Esophagus squamous epithelium (tissue), 5 donors: ENCODE measurements around the gene DLAT. TPM values are rescaled to one million over a fixed set of nuclear protein-coding genes. Genes with fewer than 3 reads are reported as not detected.
A peak's percentile ranks its signal among the peaks of the same experiment; 100 is the strongest.

Experiments
- DNase-seq: peaks from one replicate; lab custom pipeline; 2025; lab: John Stamatoyannopoulos, UW
- H3K27ac ChIP-seq, 4 donors: fragments of 200-600 bp; sonication (generic); one replicate each; pipeline ENCODE4 v1.5.1; 2016 to 2019; ENCODE audit warnings: mild to moderate bottlenecking in 1 of 4
- H3K27me3 ChIP-seq, 4 donors: fragments of 200-600 bp; sonication (generic); 1 replicate in 3 of 4; 2 replicates in 1 of 4; pipeline versions ENCODE4 v1.5.1 to v1.6.0; 2017 to 2021; ENCODE audit warnings: antibody characterized with exemption in 1 of 4
- H3K36me3 ChIP-seq, 3 donors: fragments of 200-600 bp; sonication (generic); one replicate each; pipeline ENCODE4 v1.5.1; 2016 to 2019
- H3K4me1 ChIP-seq, 3 donors: fragments of 200-600 bp; sonication (generic); one replicate each; pipeline ENCODE4 v1.5.1; 2017 to 2019
- H3K4me3 ChIP-seq, 4 donors: fragments of 200-600 bp; sonication (generic); 1 replicate in 3 of 4; 2 replicates in 1 of 4; pipeline ENCODE4 v1.5.1; 2016 to 2019; ENCODE audit warnings: mild to moderate bottlenecking in 2 of 4, moderate library complexity in 1 of 4
- H3K9me3 ChIP-seq, 3 donors: fragments of 200-600 bp; sonication (generic); one replicate each; pipeline ENCODE4 v1.5.1; 2016 to 2019
- CTCF ChIP-seq, 6 experiments: fragments of 450-650 bp in 4 of 6; fragments of 200-600 bp in 2 of 6; sonication (generic) in 2 of 6; IDR thresholded peaks; one replicate each; pipeline ENCODE4 v1.5.1; 2016 to 2019; ENCODE audit warnings: antibody characterized with exemption in 6 of 6, mild to moderate bottlenecking in 4 of 6, moderate library complexity in 4 of 6
- POLR2A ChIP-seq, 4 donors: fragments of 450-650 bp; IDR thresholded peaks; one replicate each; pipeline ENCODE4 v1.6.1; 2017; ENCODE audit warnings: antibody characterized with exemption in 4 of 4, mild to moderate bottlenecking in 4 of 4, moderate library complexity in 3 of 4
- WGBS, 2 donors: methylation state at CpG; one replicate each; pipeline ENCODE4 v1.1.5; 2018; 5-methylcytosine and 5-hydroxymethylcytosine counted together
- intact Hi-C: fragments of 100-400 bp; cut with DNase I; formaldehyde crosslinking; loops from one replicate; pipeline ENCODE4 v1.15.0; 2022
- total RNA-seq, 4 donors: library from RNA; depleted of rRNA; stranded (reverse); fragments of >200 nt; gene quantifications; one replicate each; pipeline ENCODE4 v1.1.0, GENCODE V29; 2016
- donor health status: DM: yes; HTN: yes; CAD: no.

Gene DLAT
- total RNA-seq, 4 donors from 2014 or later: 28.9 to 56.5 (median 39.4) TPM

- Histone ChIP-seq H3K4me1 (peaks cover 6 to 53% (median 13%) of the 10 kb centered on the region in 3 donors), H3K9me3 (no peaks in the 10 kb centered on the region), H3K27ac (peak overlapping the region in 3 of 4 donors; percentile 60 to 79 (median 74)), H3K27me3 (no peaks in the 10 kb centered on the region), H3K4me3 (peak overlapping the region in 1 of 4 donors; percentile 9), H3K36me3 (peaks cover 0 to 41% (median 0%) of the 10 kb centered on the region in 3 donors)
- no peak for TF ChIP-seq POLR2A (IDR thresholded peaks at IDR 0.05)
- WGBS, 2 donors: 64 to 70% methylated on average over 4 of the region's 5 CpGs
- intact Hi-C loops: no loop called here
- no peak for DNase-seq
Measured at GRCh38 chr11:111982541-111983186, 42.5 kb upstream of the DLAT start.

DNA sequence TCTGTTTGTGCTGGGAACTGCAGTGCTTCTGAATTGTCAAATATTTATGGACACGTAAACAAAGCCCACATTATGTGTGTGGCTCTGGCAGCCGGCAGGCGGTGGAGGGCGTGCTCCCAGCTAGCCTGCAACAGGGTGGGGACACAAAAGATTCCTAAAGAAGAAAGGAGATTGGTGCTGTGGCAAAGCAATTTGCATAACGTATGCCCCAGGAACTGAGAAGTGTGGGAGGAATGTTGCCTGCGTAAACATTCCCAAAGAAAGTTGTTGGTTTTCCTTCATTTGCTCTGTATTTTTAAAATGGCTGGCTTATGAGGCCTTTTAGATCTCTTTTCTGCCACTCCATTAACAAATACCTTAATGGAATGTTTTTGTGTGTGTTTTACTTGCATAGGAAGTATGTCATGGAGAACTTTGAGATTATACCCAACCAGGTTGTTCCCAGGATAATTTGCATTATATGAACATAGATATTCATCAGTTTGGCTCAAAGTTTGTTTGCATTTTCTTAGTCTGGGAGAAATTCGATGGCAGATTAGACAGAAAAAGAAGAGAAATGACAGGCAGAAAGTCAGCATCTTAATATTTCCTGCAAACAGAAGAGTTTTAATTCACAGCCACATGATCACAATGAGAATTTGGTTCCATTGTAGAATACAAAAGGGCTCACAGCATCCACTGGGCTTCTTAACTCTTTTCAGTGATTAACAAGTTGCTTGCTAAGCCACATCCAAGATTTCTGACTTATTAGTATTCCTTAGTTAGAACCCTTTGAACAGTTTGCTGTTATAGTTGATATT lies 41.8 kb upstream of the DLAT start:
- 55 to 69% methylated on average over 3 to 7 of the region's 7 CpGs for WGBS, 2 donors
- intact Hi-C loops: no loop called here
- Histone ChIP-seq H3K36me3 (peaks cover 0 to 45% (median 0%) of the 10 kb centered on the region in 3 donors), H3K27ac (peak overlapping the region in 3 of 4 donors; percentile 60 to 79 (median 74)), H3K27me3 (no peaks in the 10 kb centered on the region), H3K4me3 (peak overlapping the region in 1 of 4 donors; percentile 9), H3K4me1 (peaks cover 0 to 51% (median 7%) of the 10 kb centered on the region in 3 donors), H3K9me3 (no peaks in the 10 kb centered on the region)
- DNase-seq: no peak
- no peak for TF ChIP-seq POLR2A (IDR thresholded peaks at IDR 0.05)
- TF ChIP-seq CTCF (IDR thresholded peaks at IDR 0.05): peak in 2 of 6 experiments; percentile 22 to 30

- WGBS, 2 donors: 78 to 82% methylated on average over 3 to 5 of the region's 5 CpGs
- peak overlapping the region in 2 of 4 donors; percentile 76 to 77 for H3K27ac ChIP-seq
- intact Hi-C loops: no loop called here
- no peaks in the 10 kb centered on the region for H3K9me3 ChIP-seq
- no peak overlapping the region for H3K4me3 ChIP-seq
- H3K27me3 ChIP-seq: no peaks in the 10 kb centered on the region
- no peak for DNase-seq
- TF ChIP-seq POLR2A (IDR thresholded peaks at IDR 0.05) (no peak), CTCF (IDR thresholded peaks at IDR 0.05) (no peak)
- peaks cover 0 to 53% (median 0%) of the 10 kb centered on the region in 3 donors for H3K36me3 ChIP-seq
- peaks cover 0 to 36% (median 4%) of the 10 kb centered on the region in 3 donors for H3K4me1 ChIP-seq
Measured at GRCh38 chr11:111986589-111986988, 38.6 kb upstream of the DLAT start.

DNA sequence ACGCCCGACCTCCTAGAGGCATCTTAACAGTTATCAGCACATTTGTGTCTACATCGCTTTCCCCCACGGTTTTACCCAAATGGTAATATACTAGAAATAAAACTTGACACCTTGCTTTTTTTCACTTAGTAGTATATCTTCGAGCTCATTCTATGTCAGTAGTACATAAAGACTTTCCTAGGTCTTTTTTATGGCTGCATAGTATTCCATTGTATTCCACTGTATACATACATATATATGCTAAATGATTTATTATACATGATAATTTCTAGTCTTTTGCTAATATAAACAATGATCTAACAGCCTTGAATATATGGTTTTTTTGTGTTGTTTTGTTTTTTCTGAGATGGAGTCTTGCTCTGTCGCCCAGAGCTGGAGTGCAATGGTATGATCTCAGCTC lies 34.8 kb upstream of the DLAT start:
- 87 to 92% methylated on average over 6 of the region's 6 CpGs for WGBS, 2 donors
- TF ChIP-seq POLR2A (IDR thresholded peaks at IDR 0.05) (no peak), CTCF (IDR thresholded peaks at IDR 0.05) (no peak)

GRCh38 chr11:111992206-111992855 lies 32.9 kb upstream of the DLAT start:
- no peak overlapping the region for H3K27ac ChIP-seq
- peaks cover 0 to 18% (median 0%) of the 10 kb centered on the region in 3 donors for H3K4me1 ChIP-seq
- intact Hi-C loops: no loop called here
- H3K27me3 ChIP-seq: no peaks in the 10 kb centered on the region
- no peak overlapping the region for H3K4me3 ChIP-seq
- no peaks in the 10 kb centered on the region for H3K9me3 ChIP-seq
- WGBS, 2 donors: 38 to 61% methylated on average over 3 of the region's 3 CpGs
- no peak for DNase-seq
- TF ChIP-seq CTCF (IDR thresholded peaks at IDR 0.05): no peak
- no peak for TF ChIP-seq POLR2A (IDR thresholded peaks at IDR 0.05)
- H3K36me3 ChIP-seq: peaks cover 0 to 60% (median 0%) of the 10 kb centered on the region in 3 donors

More for the DNA sequence above, 34.8 kb upstream of the DLAT start:
- DNase-seq: no peak
- Histone ChIP-seq H3K9me3 (no peaks in the 10 kb centered on the region), H3K4me3 (no peak overlapping the region), H3K36me3 (peaks cover 0 to 70% (median 0%) of the 10 kb centered on the region in 3 donors), H3K4me1 (peaks cover 0 to 12% (median 0%) of the 10 kb centered on the region in 3 donors), H3K27me3 (no peaks in the 10 kb centered on the region), H3K27ac (no peak overlapping the region)
- intact Hi-C loops: no loop called here
